ENCODE results near the gene C17orf114.

The C17orf114 gene

GRCh38 chr17:4802228-4802627 lies at the start of gene C17orf114:
Gene C17orf114, minus strand, starts transcription at chr17:4802328.
- Histone ChIP-seq H3K4me3 (ENCODE audit: low read depth, low read length) (no peak within 1 kb of the TSS), H3K9ac (ENCODE audit: low read depth, low read length) (no peak within 1 kb of the TSS), H3K4me1 (ENCODE audit: control insufficient read depth, insufficient read depth, low read length) (no peaks in the 10 kb centered on the region), H3K36me3 (ENCODE audit: control insufficient read depth, insufficient read depth, low read length) (peaks cover 19% of the 10 kb centered on the region), H3K9me3 (ENCODE audit: control insufficient read depth, insufficient read depth, low read length) (no peaks in the 10 kb centered on the region), H3K27me3 (ENCODE audit: control insufficient read depth, insufficient read depth, low read length) (no peaks in the 10 kb centered on the region)

GRCh38 chr17:4851084-4851483 lies 49.0 kb upstream of the C17orf114 start:
- no peak overlapping the region for H3K4me3 ChIP-seq (ENCODE audit: low read depth, low read length)
- no peaks in the 10 kb centered on the region for H3K27me3 ChIP-seq (ENCODE audit: control insufficient read depth, insufficient read depth, low read length)
- peaks cover 19% of the 10 kb centered on the region for H3K4me1 ChIP-seq (ENCODE audit: control insufficient read depth, insufficient read depth, low read length)
- peaks cover 7% of the 10 kb centered on the region for H3K36me3 ChIP-seq (ENCODE audit: control insufficient read depth, insufficient read depth, low read length)
- H3K9me3 ChIP-seq (ENCODE audit: control insufficient read depth, insufficient read depth, low read length) = no peaks in the 10 kb centered on the region
- no peak overlapping the region for H3K9ac ChIP-seq (ENCODE audit: low read depth, low read length)

- H3K9me3 ChIP-seq (ENCODE audit: control insufficient read depth, insufficient read depth, low read length) = no peaks in the 10 kb centered on the region
- no peaks in the 10 kb centered on the region for H3K27me3 ChIP-seq (ENCODE audit: control insufficient read depth, insufficient read depth, low read length)
- no peak overlapping the region for H3K9ac ChIP-seq (ENCODE audit: low read depth, low read length)
- H3K4me1 ChIP-seq (ENCODE audit: control insufficient read depth, insufficient read depth, low read length) = peaks cover 19% of the 10 kb centered on the region
- H3K4me3 ChIP-seq (ENCODE audit: low read depth, low read length) = no peak overlapping the region
- peaks cover 7% of the 10 kb centered on the region for H3K36me3 ChIP-seq (ENCODE audit: control insufficient read depth, insufficient read depth, low read length)
These were observed 48.1 kb upstream of the C17orf114 start for GRCh38 chr17:4850246-4850645.

GRCh38 chr17:4849011-4849536 lies 46.9 kb upstream of the C17orf114 start:
- Histone ChIP-seq H3K4me3 (ENCODE audit: low read depth, low read length) (no peak overlapping the region), H3K9ac (ENCODE audit: low read depth, low read length) (no peak overlapping the region), H3K4me1 (ENCODE audit: control insufficient read depth, insufficient read depth, low read length) (peaks cover 13% of the 10 kb centered on the region)

GRCh38 chr17:4846635-4847390 lies 44.7 kb upstream of the C17orf114 start:
- Histone ChIP-seq H3K27me3 (ENCODE audit: control insufficient read depth, insufficient read depth, low read length) (no peaks in the 10 kb centered on the region), H3K36me3 (ENCODE audit: control insufficient read depth, insufficient read depth, low read length) (no peaks in the 10 kb centered on the region), H3K9ac (ENCODE audit: low read depth, low read length) (no peak overlapping the region), H3K4me1 (ENCODE audit: control insufficient read depth, insufficient read depth, low read length) (peaks cover 6% of the 10 kb centered on the region), H3K9me3 (ENCODE audit: control insufficient read depth, insufficient read depth, low read length) (no peaks in the 10 kb centered on the region), H3K4me3 (ENCODE audit: low read depth, low read length) (no peak overlapping the region)

More at GRCh38 chr17:4849011-4849536, 46.9 kb upstream of the C17orf114 start:
- no peaks in the 10 kb centered on the region for H3K9me3 ChIP-seq (ENCODE audit: control insufficient read depth, insufficient read depth, low read length)
- no peaks in the 10 kb centered on the region for H3K27me3 ChIP-seq (ENCODE audit: control insufficient read depth, insufficient read depth, low read length)
- peaks cover under 1% of the 10 kb centered on the region for H3K36me3 ChIP-seq (ENCODE audit: control insufficient read depth, insufficient read depth, low read length)

GRCh38 chr17:4845118-4845517 lies 43.0 kb upstream of the C17orf114 start:
- H3K36me3 ChIP-seq (ENCODE audit: control insufficient read depth, insufficient read depth, low read length) = no peaks in the 10 kb centered on the region
- peaks cover 8% of the 10 kb centered on the region for H3K4me1 ChIP-seq (ENCODE audit: control insufficient read depth, insufficient read depth, low read length)
- no peak overlapping the region for H3K4me3 ChIP-seq (ENCODE audit: low read depth, low read length)
- H3K9me3 ChIP-seq (ENCODE audit: control insufficient read depth, insufficient read depth, low read length) = no peaks in the 10 kb centered on the region
- H3K27me3 ChIP-seq (ENCODE audit: control insufficient read depth, insufficient read depth, low read length) = no peaks in the 10 kb centered on the region
- H3K9ac ChIP-seq (ENCODE audit: low read depth, low read length) = no peak overlapping the region

GRCh38 chr17:4843321-4844000 lies 41.3 kb upstream of the C17orf114 start:
- Histone ChIP-seq H3K9me3 (ENCODE audit: control insufficient read depth, insufficient read depth, low read length) (no peaks in the 10 kb centered on the region), H3K9ac (ENCODE audit: low read depth, low read length) (no peak overlapping the region), H3K4me3 (ENCODE audit: low read depth, low read length) (no peak overlapping the region), H3K36me3 (ENCODE audit: control insufficient read depth, insufficient read depth, low read length) (no peaks in the 10 kb centered on the region), H3K4me1 (ENCODE audit: control insufficient read depth, insufficient read depth, low read length) (peaks cover 2% of the 10 kb centered on the region), H3K27me3 (ENCODE audit: control insufficient read depth, insufficient read depth, low read length) (no peaks in the 10 kb centered on the region)

GRCh38 chr17:4842376-4842775 lies 40.2 kb upstream of the C17orf114 start:
- H3K36me3 ChIP-seq (ENCODE audit: control insufficient read depth, insufficient read depth, low read length) = no peaks in the 10 kb centered on the region
- H3K27me3 ChIP-seq (ENCODE audit: control insufficient read depth, insufficient read depth, low read length) = no peaks in the 10 kb centered on the region
- H3K9me3 ChIP-seq (ENCODE audit: control insufficient read depth, insufficient read depth, low read length) = no peaks in the 10 kb centered on the region
- H3K4me1 ChIP-seq (ENCODE audit: control insufficient read depth, insufficient read depth, low read length) = peaks cover 5% of the 10 kb centered on the region
- H3K4me3 ChIP-seq (ENCODE audit: low read depth, low read length) = no peak overlapping the region
- no peak overlapping the region for H3K9ac ChIP-seq (ENCODE audit: low read depth, low read length)

- Histone ChIP-seq H3K9ac (ENCODE audit: low read depth, low read length) (no peak overlapping the region), H3K9me3 (ENCODE audit: control insufficient read depth, insufficient read depth, low read length) (no peaks in the 10 kb centered on the region), H3K36me3 (ENCODE audit: control insufficient read depth, insufficient read depth, low read length) (no peaks in the 10 kb centered on the region), H3K27me3 (ENCODE audit: control insufficient read depth, insufficient read depth, low read length) (no peaks in the 10 kb centered on the region), H3K4me3 (ENCODE audit: low read depth, low read length) (no peak overlapping the region), H3K4me1 (ENCODE audit: control insufficient read depth, insufficient read depth, low read length) (peaks cover 5% of the 10 kb centered on the region)
These were observed 38.7 kb upstream of the C17orf114 start for GRCh38 chr17:4840893-4841242.

- no peak overlapping the region for H3K4me3 ChIP-seq (ENCODE audit: low read depth, low read length)
- H3K9ac ChIP-seq (ENCODE audit: low read depth, low read length) = no peak overlapping the region
- H3K27me3 ChIP-seq (ENCODE audit: control insufficient read depth, insufficient read depth, low read length) = no peaks in the 10 kb centered on the region
- H3K9me3 ChIP-seq (ENCODE audit: control insufficient read depth, insufficient read depth, low read length) = no peaks in the 10 kb centered on the region
- H3K4me1 ChIP-seq (ENCODE audit: control insufficient read depth, insufficient read depth, low read length) = peaks cover 7% of the 10 kb centered on the region
- no peaks in the 10 kb centered on the region for H3K36me3 ChIP-seq (ENCODE audit: control insufficient read depth, insufficient read depth, low read length)
These were observed 38.1 kb upstream of the C17orf114 start for GRCh38 chr17:4839965-4840892.

- no peak overlapping the region for H3K4me3 ChIP-seq (ENCODE audit: low read depth, low read length)
- no peak overlapping the region for H3K9ac ChIP-seq (ENCODE audit: low read depth, low read length)
- H3K36me3 ChIP-seq (ENCODE audit: control insufficient read depth, insufficient read depth, low read length) = no peaks in the 10 kb centered on the region
- H3K27me3 ChIP-seq (ENCODE audit: control insufficient read depth, insufficient read depth, low read length) = no peaks in the 10 kb centered on the region
- H3K9me3 ChIP-seq (ENCODE audit: control insufficient read depth, insufficient read depth, low read length) = no peaks in the 10 kb centered on the region
- peaks cover 9% of the 10 kb centered on the region for H3K4me1 ChIP-seq (ENCODE audit: control insufficient read depth, insufficient read depth, low read length)
These were observed 37.1 kb upstream of the C17orf114 start for GRCh38 chr17:4839221-4839620.
